Posterior cingulate gyrus (tissue), 11 donors: Measurements from ENCODE around the gene SRGAP3.

Source experiments
- DNase-seq, 10 donors: peaks; one replicate each; pipeline versions ENCODE4 v3.0.0 to v3.0.0-alpha.2; 2020 to 2021; ENCODE audit warnings: mixed read lengths in 3 of 10
- intact Hi-C: fragments of 100-400 bp; cut with DNase I; formaldehyde crosslinking; loops from one replicate; pipeline ENCODE4 v1.15.1; 2023

The SRGAP3 gene

DNA sequence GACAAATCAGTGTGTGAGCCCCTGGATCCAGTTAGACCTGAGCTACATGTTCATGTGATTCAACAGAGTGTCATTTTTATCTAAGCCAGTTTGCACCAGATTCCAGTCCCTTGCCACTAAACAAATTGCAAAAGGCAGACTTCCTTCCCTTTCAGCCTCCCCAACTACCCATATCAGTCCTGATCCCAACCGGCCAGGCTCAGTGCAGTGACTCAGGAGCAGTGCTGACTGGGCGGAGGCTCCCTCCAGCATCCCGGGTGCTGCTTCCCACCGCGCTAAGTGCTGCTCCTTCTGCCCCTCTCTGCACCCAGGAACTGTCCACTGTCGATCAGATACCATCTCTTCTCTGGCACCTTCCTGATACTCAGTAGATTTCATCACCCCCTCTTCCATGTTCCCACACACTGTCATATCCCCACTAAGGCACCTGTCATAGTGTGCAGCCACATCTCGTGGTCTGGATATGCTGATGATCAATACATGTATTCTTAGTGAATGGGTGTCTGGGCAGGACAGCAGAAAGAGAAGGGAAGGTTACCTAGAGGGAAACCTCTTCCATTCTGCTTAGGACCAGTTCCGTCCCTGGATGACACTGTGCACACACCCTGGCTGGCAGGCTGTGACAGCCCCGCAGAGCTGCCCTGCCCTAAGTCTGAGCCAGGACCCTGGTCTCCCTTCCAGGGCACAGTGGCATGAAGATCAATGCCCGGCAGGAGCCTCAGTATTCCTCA is 177.3 kb downstream of the SRGAP3 start:
- intact Hi-C loops: no loop called here

DNA sequence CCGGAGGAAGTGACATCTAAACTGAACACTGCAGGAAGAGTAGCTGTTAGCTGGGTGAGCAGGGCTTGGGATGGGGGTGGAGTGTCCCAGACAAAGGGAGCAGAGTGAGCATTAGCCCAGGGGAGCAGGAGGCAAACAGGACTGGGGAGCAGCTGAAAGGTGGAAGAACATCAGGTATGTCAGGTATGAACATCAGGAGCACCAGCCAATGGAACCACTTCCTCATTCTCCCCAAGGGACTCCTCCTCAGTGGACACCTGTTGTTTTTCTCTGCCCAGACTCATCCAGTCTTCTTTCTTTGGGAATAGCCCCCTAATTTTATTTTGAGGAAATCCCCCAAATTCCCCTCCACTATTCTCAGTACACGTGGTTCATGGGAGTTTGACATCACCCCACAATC is 178.5 kb downstream of the SRGAP3 start:
- no peak for DNase-seq
- intact Hi-C loops: no loop called here

More for the DNA sequence above, 177.3 kb downstream of the SRGAP3 start:
- no peak for DNase-seq

DNA sequence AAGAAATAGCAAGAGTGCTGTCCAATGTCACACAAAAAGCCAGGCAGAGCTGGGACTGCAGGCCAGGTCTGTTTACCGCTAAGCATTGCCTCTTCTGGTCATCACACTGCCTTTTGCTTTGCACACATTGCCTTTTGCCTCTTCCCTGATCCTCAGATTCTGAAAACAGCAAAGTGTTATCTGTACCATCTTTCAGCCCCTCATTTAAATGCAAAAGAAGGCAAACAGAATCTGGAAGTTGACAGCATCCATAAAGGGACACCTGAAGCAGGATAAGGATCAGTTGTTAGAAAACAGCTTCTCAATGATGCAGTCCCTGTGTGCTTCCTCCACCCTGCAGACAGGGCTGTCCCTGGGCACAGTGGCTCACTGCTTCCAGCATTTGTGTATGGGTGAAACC is 179.5 kb downstream of the SRGAP3 start:
- DNase-seq: no peak
- intact Hi-C loops: no loop called here

DNA sequence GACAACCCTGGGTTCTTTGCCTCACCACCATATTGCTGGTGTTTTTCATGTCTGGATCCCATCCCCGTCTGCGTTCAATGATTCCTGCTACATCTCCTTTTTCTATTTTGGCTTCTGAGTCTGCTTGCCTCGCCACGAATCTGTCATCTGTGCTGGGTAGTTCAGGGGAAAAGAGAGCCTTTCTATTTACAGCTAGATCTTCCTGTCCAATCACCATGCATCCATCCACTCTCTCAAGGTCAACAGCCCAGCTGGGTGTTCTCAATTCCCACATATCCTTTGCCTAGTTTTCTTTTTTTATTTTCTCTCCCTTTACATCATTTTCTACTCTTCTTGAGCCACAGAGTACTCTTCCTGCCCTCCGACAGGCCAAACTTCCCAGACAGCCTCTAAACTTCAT is 181.4 kb downstream of the SRGAP3 start:
- DNase-seq: peak in 2 of 10 donors; percentile 31 to 84
- intact Hi-C loops: no loop called here

DNA sequence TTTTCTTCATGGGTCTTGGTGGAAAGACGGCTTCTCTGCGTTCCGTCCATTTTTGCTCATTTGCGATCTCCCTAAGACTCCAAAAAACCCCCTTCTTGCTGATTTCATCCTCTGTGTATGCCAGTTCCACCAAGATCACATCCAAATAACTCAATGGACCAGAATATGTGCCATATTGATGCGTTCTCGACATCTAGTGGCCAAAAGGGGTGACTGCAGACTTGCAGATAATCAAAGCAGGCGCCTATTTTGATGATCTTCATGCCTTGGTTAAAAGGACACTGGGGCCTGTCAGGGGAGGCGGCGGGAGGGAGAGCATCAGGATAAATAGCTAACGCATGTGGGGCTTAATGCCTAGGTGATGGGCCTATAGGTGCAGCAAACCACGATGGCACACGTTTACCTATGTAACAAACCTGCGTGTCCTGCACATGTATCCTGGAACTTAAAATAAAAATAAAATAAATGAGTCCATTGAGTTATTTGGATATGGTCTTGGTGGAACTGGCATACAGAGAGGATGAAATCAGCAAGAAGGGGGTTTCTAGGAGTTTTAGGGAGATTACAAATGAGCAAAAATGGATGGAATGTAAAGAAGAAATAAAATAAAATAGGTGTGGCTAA is 182.0 kb downstream of the SRGAP3 start:
- intact Hi-C loops: loop anchor here (1.0 to 2.0 kb wide), 2 partner anchors 79 to 96 kb away; no protein-coding TSS in a partner anchor
- DNase-seq: peak in 6 of 10 donors; percentile 35 to 85 (median 52)

DNA sequence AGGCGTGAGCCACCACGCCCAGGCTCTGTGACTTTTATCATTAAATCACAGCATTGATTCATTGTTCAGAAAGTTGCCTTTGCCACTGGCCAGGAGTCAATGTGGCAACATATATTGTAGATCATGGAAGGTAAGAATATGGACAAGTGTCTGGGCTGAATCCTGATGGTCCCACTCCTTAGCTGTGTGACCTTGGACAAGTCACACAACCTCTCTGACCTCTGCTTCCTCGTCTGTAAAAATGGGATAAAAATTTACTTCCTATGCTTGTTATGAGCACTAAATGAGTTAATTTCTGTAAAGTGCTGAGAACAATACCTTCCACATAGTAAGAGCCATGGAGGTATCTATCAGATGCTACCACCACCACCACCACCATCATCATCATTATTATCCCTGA is 182.7 kb downstream of the SRGAP3 start:
- intact Hi-C loops: loop anchor here (1.0 to 2.0 kb wide), 2 partner anchors 78 to 95 kb away; no protein-coding TSS in a partner anchor
- no peak for DNase-seq

GRCh38 chr3:9066141-9066540 is 183.3 kb downstream of the SRGAP3 start:
- no peak for DNase-seq
- intact Hi-C loops: loop anchor here (2.0 kb wide), 1 partner anchor 77 kb away; no protein-coding TSS in a partner anchor

- intact Hi-C loops: no loop called here
- no peak for DNase-seq
Measured at GRCh38 chr3:9064850-9065249, 184.6 kb downstream of the SRGAP3 start.

- no peak for DNase-seq
- intact Hi-C loops: no loop called here
Measured at GRCh38 chr3:9064251-9064650, 185.2 kb downstream of the SRGAP3 start.

DNA sequence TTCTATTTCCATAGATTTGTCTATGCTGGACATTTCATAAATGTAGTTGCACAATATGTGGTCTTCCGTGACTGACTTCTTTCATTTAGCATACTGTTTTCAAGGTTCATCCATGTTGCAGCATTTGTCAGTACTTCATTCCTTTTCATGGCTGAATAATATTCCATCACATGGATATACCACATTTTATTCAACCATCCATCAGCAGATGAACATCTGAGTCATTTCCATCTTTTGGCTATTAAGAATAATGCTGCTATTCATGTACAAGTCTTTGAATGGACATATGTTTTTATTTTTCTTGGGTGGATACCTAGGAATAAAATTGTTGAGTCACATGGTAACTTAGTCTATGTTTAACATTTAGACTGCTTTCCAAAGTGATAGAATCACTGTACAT is 186.9 kb downstream of the SRGAP3 start:
- intact Hi-C loops: no loop called here

DNA sequence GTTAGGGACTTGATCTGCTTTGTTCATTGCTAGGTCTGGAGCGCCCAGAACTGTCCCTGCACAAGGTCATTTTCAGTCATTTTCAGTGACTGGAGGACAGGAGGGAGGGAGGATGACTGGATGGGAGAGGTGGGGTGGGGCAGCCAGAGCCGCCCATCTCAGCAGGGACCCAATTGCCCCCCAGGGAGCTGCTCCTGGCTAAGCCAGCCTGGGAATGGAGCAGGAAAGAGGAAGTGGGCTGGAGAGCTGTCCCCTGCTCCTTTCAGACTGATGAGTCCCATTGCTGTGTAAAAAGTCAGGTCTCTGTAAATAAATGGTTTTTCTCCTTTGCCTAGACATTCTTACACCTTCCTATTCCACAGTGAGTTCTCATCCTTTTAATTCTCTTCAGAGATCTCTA is 187.8 kb downstream of the SRGAP3 start:
- DNase-seq: no peak
- intact Hi-C loops: no loop called here

More for the DNA sequence above, 186.9 kb downstream of the SRGAP3 start:
- no peak for DNase-seq

GRCh38 chr3:9059489-9060400 is 189.7 kb downstream of the SRGAP3 start:
- intact Hi-C loops: no loop called here
- peak in 1 of 10 donors; percentile 16 for DNase-seq

DNA sequence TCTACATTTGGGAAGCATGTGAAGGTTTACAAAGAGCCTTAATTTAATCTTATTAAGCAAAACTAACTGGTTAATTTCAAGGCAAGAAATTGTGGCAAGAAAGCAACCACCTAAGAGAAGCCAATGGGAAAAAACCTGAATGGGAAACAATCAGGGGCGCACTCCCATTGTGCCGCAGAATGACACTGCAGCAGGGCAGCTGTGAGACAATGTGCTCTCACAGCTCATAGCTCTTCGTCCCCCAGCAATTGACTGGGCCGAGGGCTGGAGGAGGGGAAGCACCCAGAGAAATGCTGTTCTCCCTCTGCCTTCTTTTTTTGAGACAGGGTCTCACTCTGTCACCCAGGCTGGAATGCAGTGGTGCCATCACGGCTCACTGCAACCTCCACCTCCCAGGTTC is 192.9 kb downstream of the SRGAP3 start:
- intact Hi-C loops: no loop called here
- DNase-seq: peak in 2 of 10 donors; percentile 48 to 83

DNA sequence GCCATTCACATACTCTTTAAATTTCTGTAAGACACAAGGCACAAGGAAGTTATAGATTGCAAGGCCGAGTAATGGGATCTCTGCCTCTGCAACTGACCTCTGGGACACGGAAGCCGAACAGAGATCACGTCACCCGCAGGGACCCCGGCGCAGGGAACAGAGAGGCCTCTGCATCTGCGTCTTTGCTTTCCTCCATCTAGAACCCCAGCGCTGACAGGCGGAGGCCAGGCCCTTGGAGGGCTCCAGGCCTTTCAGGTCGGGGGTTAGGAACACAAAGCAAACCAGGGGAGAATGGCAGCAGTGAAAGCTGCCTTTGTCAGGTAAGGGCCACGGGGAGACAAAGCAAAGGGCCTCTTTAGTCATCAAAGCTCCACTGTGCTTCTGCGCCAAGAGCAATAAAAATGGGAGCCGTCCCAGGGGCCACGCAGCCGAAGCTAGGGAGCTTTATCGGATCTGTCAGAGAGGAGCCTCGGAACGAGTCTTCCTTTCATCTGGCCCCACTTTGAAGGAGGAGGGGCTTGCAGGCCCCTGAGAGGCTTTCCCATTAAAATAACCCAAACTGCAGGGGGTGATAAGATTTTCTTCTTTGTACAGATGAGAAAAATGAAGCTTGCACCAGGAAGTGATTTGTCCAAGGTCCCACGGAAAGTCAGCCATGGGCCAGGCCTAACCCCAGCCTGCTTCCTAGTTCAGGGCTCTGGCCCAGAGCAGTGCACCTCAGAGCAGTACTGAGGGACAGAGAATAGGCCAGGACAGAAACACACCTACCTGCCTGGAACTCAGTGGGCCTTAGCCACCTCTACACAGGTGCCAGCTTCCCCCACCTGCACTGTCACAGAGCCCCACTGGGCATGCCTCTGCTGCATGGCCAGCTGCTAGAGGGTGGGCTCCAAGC is 201.7 kb downstream of the SRGAP3 start:
- intact Hi-C loops: no loop called here
- DNase-seq: no peak

GRCh38 chr3:9045371-9045770 is 204.1 kb downstream of the SRGAP3 start:
- intact Hi-C loops: no loop called here
- peak in 4 of 10 donors; percentile 20 to 82 (median 39) for DNase-seq

GRCh38 chr3:9043063-9043462 is 206.4 kb downstream of the SRGAP3 start:
- intact Hi-C loops: no loop called here
- peak in 1 of 10 donors; percentile 53 for DNase-seq

GRCh38 chr3:9041626-9042025 is 207.8 kb downstream of the SRGAP3 start:
- DNase-seq: no peak
- intact Hi-C loops: no loop called here

DNA sequence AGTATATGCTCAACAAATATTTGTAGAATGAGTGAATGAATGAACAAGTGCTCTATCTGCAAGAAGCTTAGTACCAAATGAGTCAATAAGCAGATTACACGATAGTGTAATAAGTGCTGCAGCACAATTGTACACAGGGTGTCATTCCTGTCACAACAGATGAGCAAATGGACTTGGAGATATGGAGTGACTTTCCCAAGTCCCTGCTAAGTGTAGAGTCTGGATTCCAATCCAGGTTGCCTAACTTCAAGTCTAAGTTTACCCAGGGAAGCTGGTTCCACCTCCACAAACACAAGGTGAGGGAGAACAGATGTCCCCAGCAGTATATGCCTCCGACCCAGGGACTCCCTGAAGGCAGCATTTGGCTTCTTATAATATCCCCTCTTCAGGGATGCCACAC is 208.4 kb downstream of the SRGAP3 start:
- no peak for DNase-seq
- intact Hi-C loops: no loop called here

DNA sequence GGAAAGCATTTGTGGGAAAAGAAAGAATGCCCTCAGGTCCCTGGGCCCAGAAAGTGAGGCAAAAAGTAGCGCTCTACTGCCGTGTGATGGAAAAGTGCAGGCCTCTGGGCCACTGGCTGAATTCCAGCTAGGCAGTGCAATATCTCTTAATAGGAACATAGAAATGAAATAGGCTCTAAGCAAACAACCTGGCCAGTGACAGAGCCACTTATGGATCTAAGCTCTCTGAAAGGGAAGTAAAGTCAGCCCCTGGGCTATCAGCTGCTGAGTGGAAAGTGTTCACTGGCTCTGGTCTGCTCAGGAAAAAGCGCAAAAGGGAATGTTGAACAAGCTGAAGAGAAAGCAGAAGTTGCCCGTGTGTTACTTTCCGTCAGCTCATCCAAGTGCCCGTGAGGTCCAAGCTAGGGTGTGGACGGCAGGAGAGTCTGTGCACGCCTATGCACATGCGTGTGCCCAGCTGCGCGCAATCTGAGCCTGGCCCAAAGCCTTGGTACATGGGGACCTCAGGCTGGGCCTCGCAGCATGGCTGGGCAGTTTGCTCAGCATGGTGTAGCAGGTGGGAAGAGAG is 212.2 kb downstream of the SRGAP3 start:
- intact Hi-C loops: no loop called here
- DNase-seq: peak in 1 of 10 donors; percentile 67
